ENCODE data around the gene PHF19. TPM values are rescaled to one million over a fixed set of nuclear protein-coding genes. Genes with fewer than 3 reads are reported as not detected.

Gene PHF19
- total RNA-seq, 2 donors from 2014 or later, result 19.9 to 37.6 TPM

DNA sequence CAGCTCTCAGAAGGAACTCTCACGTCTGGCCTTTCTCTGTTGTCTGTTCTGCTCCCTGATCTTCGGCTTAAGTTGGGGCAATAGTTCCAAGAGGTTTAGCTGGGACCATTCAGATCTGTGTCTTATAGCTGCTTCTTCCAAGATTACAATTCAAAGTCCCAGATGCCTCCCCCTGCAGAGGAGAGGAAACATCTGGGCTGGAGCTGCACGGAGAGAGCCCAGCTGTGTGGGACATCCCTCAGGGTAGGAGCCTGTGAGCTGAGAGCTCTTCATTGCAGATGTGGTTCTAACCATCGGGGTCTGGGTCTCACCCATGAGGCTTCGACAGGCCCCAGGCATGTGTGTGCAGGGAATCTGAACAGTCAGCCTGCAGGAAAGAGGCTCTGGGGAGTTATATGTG, 9.0 kb upstream of the PHF19 start:
- no peak for DNase-seq (ENCODE audit: low spot score)
- 78% methylated on average over 5 of the region's 5 CpGs for WGBS

DNA sequence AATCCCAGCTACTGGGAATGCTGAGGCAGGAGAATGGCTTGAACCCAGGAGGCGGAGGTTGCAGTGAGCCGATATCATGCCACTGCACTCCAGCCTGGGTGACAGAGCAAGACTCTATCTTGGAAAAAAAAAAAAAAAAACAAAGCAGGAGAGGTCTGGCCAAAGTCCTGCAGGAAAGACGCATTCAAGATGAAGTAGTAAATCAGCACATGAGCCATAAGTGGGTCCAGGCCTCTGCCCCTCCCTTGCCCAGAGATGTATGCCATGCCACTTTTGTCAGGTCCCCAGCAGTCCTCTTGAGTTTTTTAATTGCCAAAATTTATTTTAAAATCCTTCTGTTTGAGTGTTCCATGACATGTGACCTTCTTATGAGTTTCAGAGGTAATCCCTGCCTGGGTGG, 8.5 kb upstream of the PHF19 start:
- Histone ChIP-seq H3K27me3 (replicated peaks; ENCODE audit: insufficient read depth) (no peaks in the 10 kb centered on the region), H3K27ac (no peak overlapping the region), H3K36me3 (no peaks in the 10 kb centered on the region), H3K4me1 (replicated peaks) (no peaks in the 10 kb centered on the region), H3K4me3 (no peak overlapping the region), H3K9me3 (no peaks in the 10 kb centered on the region)
- TF ChIP-seq POLR2A (IDR thresholded peaks at IDR 0.05) (no peak), CTCF (IDR thresholded peaks at IDR 0.05) (no peak)
- DNase-seq (ENCODE audit: low spot score), result no peak
- 50% methylated on average over 3 of the region's 3 CpGs for WGBS
- intact Hi-C loops (cut with DNase I), result no loop called here

More for the DNA sequence above, 9.0 kb upstream of the PHF19 start:
- intact Hi-C loops (cut with DNase I), result no loop called here
- TF ChIP-seq POLR2A (IDR thresholded peaks at IDR 0.05) (no peak), POLR2AphosphoS5 (IDR thresholded peaks at IDR 0.05) (no peak), CTCF (IDR thresholded peaks at IDR 0.05) (no peak)
- Histone ChIP-seq H3K36me3 (no peaks in the 10 kb centered on the region), H3K4me1 (replicated peaks) (no peaks in the 10 kb centered on the region), H3K27ac (no peak overlapping the region), H3K9me3 (no peaks in the 10 kb centered on the region), H3K4me3 (no peak overlapping the region), H3K27me3 (replicated peaks; ENCODE audit: insufficient read depth) (no peaks in the 10 kb centered on the region)

GRCh38 chr9:120883608-120883996, 6.6 kb upstream of the PHF19 start:
- H3K36me3 ChIP-seq, result no peaks in the 10 kb centered on the region
- intact Hi-C loops (cut with DNase I), result no loop called here
- TF ChIP-seq POLR2A (IDR thresholded peaks at IDR 0.05) (no peak), CTCF (IDR thresholded peaks at IDR 0.05) (no peak), POLR2AphosphoS5 (IDR thresholded peaks at IDR 0.05) (no peak)
- no peaks in the 10 kb centered on the region for H3K4me1 ChIP-seq (replicated peaks)
- no peak overlapping the region for H3K27ac ChIP-seq
- WGBS, result 80% methylated on average over 3 of the region's 3 CpGs
- no peaks in the 10 kb centered on the region for H3K9me3 ChIP-seq
- no peaks in the 10 kb centered on the region for H3K27me3 ChIP-seq (replicated peaks; ENCODE audit: insufficient read depth)
- DNase-seq (ENCODE audit: low spot score), result no peak
- no peak overlapping the region for H3K4me3 ChIP-seq

- no peak overlapping the region for H3K4me3 ChIP-seq
- H3K4me1 ChIP-seq (replicated peaks), result no peaks in the 10 kb centered on the region
- H3K9me3 ChIP-seq, result no peaks in the 10 kb centered on the region
- 71% methylated on average over 10 of the region's 10 CpGs for WGBS
- no peaks in the 10 kb centered on the region for H3K27me3 ChIP-seq (replicated peaks; ENCODE audit: insufficient read depth)
- no peak for DNase-seq (ENCODE audit: low spot score)
- no peaks in the 10 kb centered on the region for H3K36me3 ChIP-seq
- TF ChIP-seq CTCF (IDR thresholded peaks at IDR 0.05) (no peak), POLR2A (IDR thresholded peaks at IDR 0.05) (no peak), POLR2AphosphoS5 (IDR thresholded peaks at IDR 0.05) (no peak)
- intact Hi-C loops (cut with DNase I), result no loop called here
- no peak overlapping the region for H3K27ac ChIP-seq
These were observed 6.1 kb upstream of the PHF19 start for GRCh38 chr9:120882935-120883607.

DNA sequence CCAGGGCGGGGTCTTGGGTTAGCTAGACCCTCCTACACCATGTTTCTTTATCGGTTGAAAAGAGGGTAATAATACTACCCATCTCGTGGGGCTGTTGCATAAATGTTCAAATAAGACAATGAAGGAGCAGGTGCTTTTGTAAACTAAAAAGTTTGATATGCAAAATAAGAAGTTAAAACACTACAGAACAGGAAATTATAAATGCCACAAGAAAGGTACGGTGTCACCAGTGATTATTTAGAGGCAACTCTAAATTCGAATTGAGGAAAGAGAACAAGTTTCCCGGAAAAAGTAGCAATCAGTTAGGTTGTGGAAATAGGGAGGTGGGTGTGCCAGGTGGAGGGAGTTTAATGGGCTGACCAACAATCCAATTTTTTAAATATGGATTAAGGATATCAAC, 2.5 kb upstream of the PHF19 start:
- H3K4me3 ChIP-seq, result no peak overlapping the region
- WGBS, result 75% methylated on average over 6 of the region's 6 CpGs
- intact Hi-C loops (cut with DNase I), result loop anchor here (5.0 to 10.0 kb wide), 2 partner anchors 125 to 193 kb away; partner anchors contain the start of gene CNTRL
- TF ChIP-seq CTCF (IDR thresholded peaks at IDR 0.05), result no peak
- no peak for TF ChIP-seq POLR2AphosphoS5 (IDR thresholded peaks at IDR 0.05)
- no peak for TF ChIP-seq POLR2A (IDR thresholded peaks at IDR 0.05)
- H3K36me3 ChIP-seq, result no peaks in the 10 kb centered on the region
- no peaks in the 10 kb centered on the region for H3K9me3 ChIP-seq
- DNase-seq (ENCODE audit: low spot score), result no peak
- H3K27me3 ChIP-seq (replicated peaks; ENCODE audit: insufficient read depth), result no peaks in the 10 kb centered on the region
- no peaks in the 10 kb centered on the region for H3K4me1 ChIP-seq (replicated peaks)
- H3K27ac ChIP-seq, result no peak overlapping the region
